NCI-H1436 (cell line): ENCODE data around the gene CABCOCO1.
A peak's percentile ranks its signal among the peaks of the same experiment; 100 is the strongest.
"Not testable (repeated sequence)": the region's sequence is repeated elsewhere in the genome, so short reads cannot be mapped to it uniquely, and the experiment has no call there.

ENCODE experiments used
- DNase-seq: peaks from one replicate; lab custom pipeline; 2025; lab: John Stamatoyannopoulos, UW

The CABCOCO1 gene

GRCh38 chr10:61719475-61719874 is 56.7 kb downstream of the CABCOCO1 start:
- not testable (repeated sequence) for DNase-seq

- no peak for DNase-seq
These were observed 57.2 kb downstream of the CABCOCO1 start for GRCh38 chr10:61719906-61720305.

DNA sequence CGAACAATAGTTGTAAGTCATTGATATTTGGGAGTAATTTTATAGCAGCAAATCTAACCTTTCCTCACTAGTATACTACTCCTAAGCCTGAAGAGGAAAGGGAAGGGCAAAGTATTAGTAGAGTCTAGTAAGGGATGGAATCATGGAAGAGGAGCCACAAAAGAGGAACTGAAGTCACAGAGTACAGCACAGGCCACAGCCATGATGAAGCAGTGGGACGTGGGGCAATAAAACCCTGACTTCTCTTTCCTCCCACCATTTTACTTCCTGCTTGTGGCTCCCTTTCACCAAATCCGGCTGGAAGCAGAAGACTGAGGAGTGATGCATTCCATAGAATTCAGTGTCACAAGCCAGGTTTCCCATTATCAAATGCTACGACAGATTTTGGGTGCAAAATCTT is 58.7 kb downstream of the CABCOCO1 start:
- no peak for DNase-seq

DNA sequence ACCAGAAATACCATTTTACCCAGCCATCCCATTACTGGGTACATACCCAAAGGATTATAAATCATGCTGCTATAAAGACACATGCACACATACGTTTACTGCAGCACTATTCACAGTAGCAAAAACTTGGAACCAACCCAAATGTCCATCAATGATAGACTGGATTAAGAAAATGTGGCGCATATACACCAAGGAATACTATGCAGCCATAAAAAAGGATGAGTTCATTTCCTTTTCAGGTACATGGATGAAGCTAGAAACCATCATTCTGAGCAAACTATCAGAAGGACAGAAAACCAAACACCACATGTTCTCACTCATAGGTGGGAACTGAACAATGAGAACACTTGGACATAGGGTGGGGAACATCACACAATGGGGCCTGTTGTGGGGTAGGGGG is 62.5 kb downstream of the CABCOCO1 start:
- not testable (repeated sequence) for DNase-seq

DNA sequence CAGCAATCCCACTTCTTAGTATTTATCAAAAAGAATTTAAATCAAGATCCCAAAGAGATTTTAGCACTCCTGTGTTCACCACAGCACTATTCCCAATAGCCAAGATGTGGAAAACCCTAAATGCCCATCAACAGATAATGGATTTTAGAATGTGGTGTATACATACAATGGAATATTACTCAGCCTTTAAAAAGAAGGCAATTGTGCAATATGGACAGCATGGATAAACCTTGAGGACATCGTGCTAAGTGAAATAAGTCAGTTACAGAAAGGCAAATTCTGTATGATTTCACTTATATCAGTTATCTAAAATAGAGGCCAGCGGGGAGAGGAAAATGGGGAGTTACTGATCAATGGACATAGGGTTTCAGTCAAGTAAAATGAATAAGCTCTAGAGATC is 66.9 kb downstream of the CABCOCO1 start:
- DNase-seq = no peak

- DNase-seq = no peak
These were observed 67.9 kb downstream of the CABCOCO1 start for GRCh38 chr10:61730671-61731070.

DNA sequence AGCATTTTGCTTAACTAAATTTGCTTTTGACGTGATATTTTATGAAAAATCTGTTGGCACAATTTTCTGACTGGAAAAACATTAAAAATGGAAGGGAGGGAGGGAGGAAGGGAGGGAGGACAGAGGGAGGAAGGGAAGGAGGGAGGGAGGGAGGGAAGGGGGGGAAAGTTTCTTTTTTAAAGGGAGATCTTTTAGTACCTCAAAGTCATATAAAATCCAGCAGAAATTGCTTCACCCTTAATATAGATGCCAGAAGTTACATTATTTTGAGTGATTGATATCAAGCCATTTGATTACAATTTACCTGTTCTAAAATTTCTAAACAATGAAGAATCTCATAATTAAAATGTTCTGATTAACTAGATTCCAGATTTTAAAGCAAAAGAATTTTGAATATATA is 68.9 kb downstream of the CABCOCO1 start:
- no peak for DNase-seq

GRCh38 chr10:61732629-61733278 is 70.0 kb downstream of the CABCOCO1 start:
- no peak for DNase-seq

GRCh38 chr10:61733358-61733940 is 70.7 kb downstream of the CABCOCO1 start:
- DNase-seq = peak; percentile 30

- DNase-seq = no peak
These were observed 73.2 kb downstream of the CABCOCO1 start for GRCh38 chr10:61735882-61736281.

- not testable (repeated sequence) for DNase-seq
These were observed 74.7 kb downstream of the CABCOCO1 start for GRCh38 chr10:61737455-61737854.

GRCh38 chr10:61742812-61743211 is 80.1 kb downstream of the CABCOCO1 start:
- DNase-seq = no peak

GRCh38 chr10:61744469-61744868 is 81.7 kb downstream of the CABCOCO1 start:
- no peak for DNase-seq

DNA sequence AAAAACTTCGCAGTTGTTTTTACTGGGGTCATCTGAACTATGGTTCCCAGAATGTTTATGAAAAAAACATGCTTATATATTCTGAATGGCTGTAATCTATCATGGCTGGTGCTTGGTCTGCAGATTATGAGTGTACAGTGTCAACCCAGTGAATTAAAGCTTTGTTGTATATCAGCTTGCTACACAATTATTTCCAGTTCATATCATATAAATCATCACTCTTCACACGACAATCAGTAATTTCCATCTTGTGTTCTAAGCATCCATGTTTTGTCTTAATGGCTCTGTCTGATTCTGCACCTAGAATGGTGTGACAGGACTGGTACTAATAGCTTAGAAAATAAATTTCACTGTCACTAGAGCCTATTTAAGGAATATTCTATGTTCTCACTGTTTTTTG is 83.6 kb downstream of the CABCOCO1 start:
- DNase-seq = no peak

GRCh38 chr10:61747307-61747706 is 84.6 kb downstream of the CABCOCO1 start:
- DNase-seq = no peak

DNA sequence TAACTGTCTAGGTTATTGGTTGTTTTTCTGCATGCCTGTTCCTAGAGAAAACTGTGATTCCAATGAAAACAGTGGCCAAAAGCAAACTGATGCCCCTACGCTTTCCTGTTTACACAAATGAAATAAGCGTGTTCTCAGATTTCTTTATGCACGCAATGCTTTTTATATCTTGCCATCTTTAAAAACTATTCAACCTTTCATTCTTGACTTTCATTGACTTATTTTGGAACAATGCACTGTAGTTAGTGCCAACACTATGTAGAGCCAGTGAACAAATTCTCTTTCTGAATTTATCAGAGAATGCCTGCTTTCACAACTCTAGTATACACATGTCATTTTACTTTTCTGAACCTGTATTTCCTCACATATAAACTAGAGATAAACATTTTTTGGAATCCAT is 86.6 kb downstream of the CABCOCO1 start:
- no peak for DNase-seq

- peak; percentile 47 for DNase-seq
These were observed 88.3 kb downstream of the CABCOCO1 start for GRCh38 chr10:61750943-61751471.

DNA sequence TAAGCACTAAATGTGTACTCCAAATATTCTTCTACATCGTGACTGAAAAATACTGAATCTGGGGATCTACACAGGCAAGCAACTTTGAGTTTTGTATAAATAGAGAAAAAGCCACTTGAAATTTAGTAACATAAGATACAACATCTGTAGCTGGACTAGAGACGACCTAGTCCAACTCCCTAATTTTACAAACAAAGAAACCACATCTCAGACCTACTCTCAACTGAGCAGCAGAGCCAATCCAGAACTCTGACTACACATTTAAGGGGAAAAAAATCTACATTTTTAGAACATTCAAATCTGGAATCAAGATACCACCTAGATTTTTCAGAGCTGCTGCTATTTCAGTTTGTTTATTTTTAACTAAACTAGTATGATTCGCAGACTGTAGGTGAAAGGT is 88.9 kb downstream of the CABCOCO1 start:
- no peak for DNase-seq

DNA sequence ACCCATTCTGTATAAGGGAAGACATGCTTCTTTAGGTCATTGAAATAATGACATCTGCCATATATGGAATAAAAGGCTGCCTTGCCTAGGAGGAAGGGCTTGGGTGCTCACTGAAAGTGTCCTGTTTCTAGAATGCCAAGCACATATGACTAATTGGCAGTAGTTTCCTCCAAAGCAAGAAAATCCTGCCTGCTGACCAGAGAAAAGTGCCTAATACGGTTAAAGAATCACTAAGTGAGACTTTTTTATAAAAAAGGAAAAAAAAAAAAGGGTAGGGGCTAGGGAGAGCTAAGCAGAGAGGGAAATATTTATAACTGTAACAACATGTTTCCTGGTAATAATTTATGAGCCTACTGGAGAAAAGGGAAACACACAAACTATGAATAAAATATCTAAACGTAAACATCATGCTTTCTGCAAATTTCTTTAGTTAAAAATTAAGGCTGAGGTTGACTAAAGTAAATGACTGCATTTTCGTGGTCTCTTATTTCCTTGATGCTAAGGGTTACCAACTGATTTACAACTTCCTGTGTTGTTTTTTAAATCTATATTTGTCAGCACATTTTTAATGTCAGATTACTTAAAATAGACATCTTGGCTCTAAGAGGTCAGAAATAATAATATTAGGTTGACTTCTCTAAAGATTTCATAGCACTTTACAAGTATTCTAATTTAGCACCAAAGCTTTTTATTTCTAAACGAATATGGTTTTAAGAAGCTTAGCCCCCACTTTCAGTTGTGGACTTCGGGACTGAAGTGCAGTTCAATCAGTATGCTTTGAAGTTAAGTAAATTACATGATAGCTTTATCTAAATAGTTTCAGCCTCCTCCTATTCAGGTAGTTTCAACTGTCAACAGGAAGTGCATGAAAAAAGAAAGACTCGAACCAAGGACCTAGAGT is 89.6 kb downstream of the CABCOCO1 start:
- DNase-seq = no peak

- no peak for DNase-seq
These were observed 90.7 kb downstream of the CABCOCO1 start for GRCh38 chr10:61753453-61753852.

DNA sequence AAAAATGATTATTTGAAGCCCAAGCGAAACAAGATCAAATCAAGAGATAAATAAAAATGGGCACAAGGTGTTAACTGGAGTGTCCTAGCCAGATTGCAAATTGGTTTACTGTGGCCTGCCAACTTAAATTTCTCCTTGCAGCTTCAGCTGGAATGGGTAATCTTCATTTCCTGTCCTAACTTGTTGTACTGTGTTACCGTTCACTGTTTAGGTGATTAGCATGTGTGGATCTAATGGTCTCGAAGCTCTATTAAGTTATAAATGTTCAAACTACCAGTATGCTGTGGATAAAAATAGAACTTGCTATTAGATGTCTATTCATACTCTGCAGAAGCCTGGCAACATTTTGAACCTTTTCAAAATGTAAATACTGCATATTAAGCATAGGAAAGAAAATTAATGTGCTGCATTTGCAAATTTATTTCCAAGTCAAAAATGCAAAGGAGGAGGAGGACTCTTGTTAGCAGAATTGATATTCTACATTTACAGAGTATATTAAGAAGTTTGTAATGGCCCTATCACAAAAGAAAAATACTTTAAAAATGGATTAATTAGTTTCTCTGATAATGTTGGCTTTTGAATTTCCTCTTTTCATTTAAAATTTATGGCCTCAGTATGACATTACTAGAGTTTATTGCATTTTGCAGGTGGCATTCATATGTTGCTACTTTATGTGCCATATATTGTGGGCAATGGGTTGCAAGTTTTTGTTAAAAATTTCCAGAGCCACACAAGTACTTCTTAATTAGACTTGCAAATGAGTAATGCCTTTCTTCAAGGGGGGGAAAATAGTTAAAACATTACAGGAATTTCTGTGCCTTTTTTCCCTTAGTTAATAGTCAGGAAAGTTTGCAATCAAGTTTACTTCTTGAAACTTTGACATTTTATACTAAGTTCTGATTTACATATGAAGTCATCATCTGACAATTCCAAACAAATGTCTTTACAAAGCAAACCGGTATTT is 92.1 kb downstream of the CABCOCO1 start:
- DNase-seq = no peak

GRCh38 chr10:61757001-61757400 is 94.3 kb downstream of the CABCOCO1 start:
- no peak for DNase-seq
